Endothelial cell of umbilical vein (primary cell): Measurements from ENCODE around the gene S100A10. TPM values are rescaled to one million over a fixed set of nuclear protein-coding genes. Genes with fewer than 3 reads are reported as not detected.

ENCODE experiments used
- BruUV-seq: library from RNA; stranded (reverse); fragments of 400-500 nt; replicated peaks from 2 replicates; lab custom pipeline; 2021; lab: Mats Ljungman, UMichigan
- CTCF ChIA-PET: fragments of 300-600, 350-600 bp; sonication (Branson Sonifier 250); formaldehyde crosslinking; loops from one replicate; lab custom pipeline; 2021; ENCODE audit warnings: antibody characterized with exemption, inconsistent platforms; lab: Charles Lee
- POLR2A ChIA-PET: fragments of 300-600, 350-600 bp; sonication (Branson Sonifier 250); formaldehyde crosslinking; loops from one replicate; lab custom pipeline; 2021; ENCODE audit warnings: antibody characterized with exemption, inconsistent platforms; lab: Charles Lee
- DNase-seq: peaks from one replicate; pipeline ENCODE4 v3.0.0-alpha.2; 2011; ENCODE audit warnings: low read depth, low spot score
- FAIRE-seq: peaks from 2 replicates; lab custom pipeline; 2011; peaks lifted over from hg19 to GRCh38; lab: Jason Lieb, UNC
- H2AFZ ChIP-seq: 2 replicates; pipeline ENCODE4 v1.6.0; 2012; ENCODE audit warnings: low read depth, low read length, control low read depth, inconsistent platforms
- H3K27ac ChIP-seq: 2 replicates; pipeline ENCODE4 v1.5.1; 2011; ENCODE audit warnings: low read depth, mild to moderate bottlenecking, control low read depth, low read length, moderate library complexity; ENCODE audit not compliant: insufficient read depth
- H3K27me3 ChIP-seq, 2 experiments: 2 replicates each; pipeline versions ENCODE4 v1.6.0 to v1.6.1; 2011; ENCODE audit warnings: low read length in 2 of 2, mixed read lengths in 1 of 2; ENCODE audit not compliant: control insufficient read depth in 2 of 2, insufficient read depth in 2 of 2
- H3K36me3 ChIP-seq, 2 experiments: 2 replicates in 1 of 2; 3 replicates in 1 of 2; pipeline ENCODE4 v1.5.1; 2011; ENCODE audit warnings: low read length in 2 of 2, mild to moderate bottlenecking in 1 of 2, moderate library complexity in 1 of 2; ENCODE audit not compliant: control insufficient read depth in 2 of 2, insufficient read depth in 2 of 2; ENCODE audit errors: extremely low read depth in 1 of 2
- H3K4me1 ChIP-seq: 3 replicates; pipeline ENCODE4 v1.5.1; 2011; ENCODE audit warnings: mild to moderate bottlenecking, low read length; ENCODE audit not compliant: control insufficient read depth, insufficient read depth; ENCODE audit errors: extremely low read depth
- H3K4me2 ChIP-seq: 2 replicates; pipeline ENCODE4 v1.6.1; 2011; ENCODE audit warnings: low read length, control low read depth, mixed read lengths; ENCODE audit not compliant: insufficient read depth
- H3K4me3 ChIP-seq, 3 experiments: fragments of 200-600 bp in 1 of 3; sonication (generic), shearing (Covaris generic) in 1 of 3; replicated peaks in 1 of 3; 2 replicates each; pipeline ENCODE4 v1.5.1; 2011 to 2016; ENCODE audit warnings: control low read depth in 3 of 3, low read length in 3 of 3, mild to moderate bottlenecking in 2 of 3, inconsistent platforms in 1 of 3, low read depth in 1 of 3, moderate library complexity in 1 of 3; ENCODE audit not compliant: insufficient read depth in 1 of 3
- H3K79me2 ChIP-seq: 2 replicates; pipeline ENCODE4 v1.6.0; 2012; ENCODE audit warnings: low read length, inconsistent platforms; ENCODE audit not compliant: control insufficient read depth, insufficient read depth
- H3K9ac ChIP-seq: replicated peaks from 2 replicates; pipeline ENCODE3; 2011; ENCODE audit warnings: low read length, control low read depth; ENCODE audit not compliant: insufficient read depth; ENCODE audit errors: extremely low read depth
- H3K9me1 ChIP-seq: replicated peaks from 3 replicates; pipeline ENCODE4 v1.6.0; 2011; ENCODE audit warnings: mild to moderate bottlenecking, low read length; ENCODE audit not compliant: control insufficient read depth, insufficient read depth; ENCODE audit errors: extremely low read depth
- H3K9me3 ChIP-seq: replicated peaks from 2 replicates; pipeline ENCODE4 v1.5.1; 2012; ENCODE audit warnings: low read length, inconsistent platforms; ENCODE audit not compliant: control insufficient read depth, insufficient read depth
- H4K20me1 ChIP-seq: replicated peaks from 2 replicates; pipeline ENCODE3; 2011; ENCODE audit warnings: mild to moderate bottlenecking, low read length; ENCODE audit not compliant: control insufficient read depth, insufficient read depth; ENCODE audit errors: extremely low read depth
- EZH2 ChIP-seq: IDR thresholded peaks from 2 replicates; pipeline ENCODE4 v1.6.1; 2012; ENCODE audit warnings: borderline replicate concordance, low read depth, mild to moderate bottlenecking, moderate library complexity, low read length, inconsistent platforms; ENCODE audit not compliant: severe bottlenecking
- FOS ChIP-seq: IDR thresholded peaks from 2 replicates; pipeline ENCODE4 v1.6.1; 2011; ENCODE audit warnings: mild to moderate bottlenecking, low read length, moderate library complexity, borderline replicate concordance; ENCODE audit not compliant: insufficient read depth
- GATA2 ChIP-seq: IDR thresholded peaks from 2 replicates; pipeline ENCODE4 v1.7.0; 2011; ENCODE audit warnings: low read depth, mild to moderate bottlenecking, moderate library complexity, mixed read lengths, low read length; ENCODE audit not compliant: insufficient read length, insufficient read depth
- JUN ChIP-seq: IDR thresholded peaks from 2 replicates; pipeline ENCODE4 v1.6.1; 2011; ENCODE audit warnings: borderline replicate concordance, low read depth; ENCODE audit not compliant: insufficient read length, insufficient read depth
- MYC ChIP-seq: IDR thresholded peaks from one replicate; pipeline ENCODE4 v1.6.1; 2011; ENCODE audit warnings: mild to moderate bottlenecking, low read depth, low read length
- POLR2A ChIP-seq: IDR thresholded peaks from 2 replicates; pipeline ENCODE4 v1.6.1; 2012; ENCODE audit warnings: low read depth, mild to moderate bottlenecking, control low read depth, low read length
- POLR2AphosphoS5 ChIP-seq: IDR thresholded peaks from 2 replicates; pipeline ENCODE4 v1.6.1; 2012; ENCODE audit warnings: low read depth, mild to moderate bottlenecking, control low read depth, low read length, moderate library complexity; ENCODE audit not compliant: insufficient read depth
- dilution Hi-C: fragments of 300-500 bp; cut with MboI; formaldehyde crosslinking; loops from one replicate; pipeline ENCODE4 v1.15.0; 2019; ENCODE audit warnings: low sequenced_read_pairs; ENCODE audit not compliant: extremely low pct_ligation_motif_present
- intact Hi-C: fragments of 100-400 bp; cut with micrococcal nuclease; formaldehyde crosslinking; loops from one replicate; pipeline ENCODE4 v1.10.0; 2022
- polyA plus RNA-seq, 4 experiments: library from polyadenylated mRNA; depleted of rRNA in 3 of 4; stranded (reverse) in 3 of 4; unstranded in 1 of 4; fragments of >200 nt; gene quantifications; 2 replicates each; pipeline versions ENCODE4 v1.2.1 to v1.2.3, GENCODE V29; 2011 to 2012; ENCODE audit warnings: missing spikeins in 1 of 4
- total RNA-seq: library from RNA; stranded (reverse); gene quantifications from 2 replicates; pipeline ENCODE4 v1.2.3, GENCODE V29; 2021
- TF ChIP-seq, protein P1 (sequence below): IDR thresholded peaks from 2 replicates; pipeline ENCODE4 v1.6.1; 2011; ENCODE audit not compliant: insufficient read depth, insufficient read length
- TF ChIP-seq, protein P2 (sequence below), 2 donors: IDR thresholded peaks; 1 replicate in 1 of 2; 2 replicates in 1 of 2; pipeline ENCODE4 v1.5.1; 2011; ENCODE audit warnings: low read length in 2 of 2, mild to moderate bottlenecking in 2 of 2, moderate library complexity in 2 of 2, control low read depth in 1 of 2, inconsistent platforms in 1 of 2, low read depth in 1 of 2; ENCODE audit not compliant: insufficient read depth in 1 of 2; ENCODE audit errors: extremely low read depth in 1 of 2

Gene S100A10
- total and polyA plus RNA-seq, 2 donors (not counting 3 experiments of a cell fraction or from before 2014, with no cell fraction given), result 76.8 to 779 TPM

DNA sequence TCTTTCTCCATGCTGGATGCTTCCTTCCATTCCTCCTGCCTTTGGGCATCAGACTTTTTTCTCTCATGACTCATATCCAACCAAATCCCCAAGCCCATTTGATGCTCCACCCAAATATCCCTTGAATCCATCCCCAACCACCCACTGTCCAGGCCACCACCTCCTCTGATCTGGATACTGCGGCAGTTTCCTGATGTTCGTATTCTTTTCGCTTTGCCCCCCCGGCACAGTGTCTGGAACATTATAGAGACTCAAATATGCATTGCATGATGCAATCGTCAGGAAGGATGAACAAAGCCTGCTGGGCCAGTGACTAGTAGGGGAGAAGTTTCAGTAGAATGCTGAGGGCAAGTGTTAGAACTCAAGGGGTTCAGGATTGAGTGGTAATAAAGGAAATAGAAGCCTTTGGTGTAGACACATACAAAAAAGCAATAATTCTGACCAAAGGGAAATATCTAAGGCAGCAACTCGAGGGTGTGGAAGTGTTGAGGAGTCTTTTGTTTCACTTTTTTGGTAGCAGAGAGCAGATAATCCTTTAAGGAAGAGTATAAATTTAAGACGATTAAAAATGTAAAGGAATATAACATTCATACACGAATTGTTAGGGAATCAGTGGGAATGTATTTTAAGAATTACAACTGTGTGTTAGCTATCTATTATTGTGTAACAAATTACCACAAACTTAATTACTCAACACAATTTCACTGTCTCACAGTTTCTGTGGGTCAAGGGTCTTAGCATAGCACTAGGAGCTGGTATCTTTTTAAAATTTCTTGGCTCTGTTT lies 35.7 kb upstream of the S100A10 start:
- no peak overlapping the region for H3K9ac ChIP-seq
- TF ChIP-seq GATA2 (no peak), MYC (no peak), FOS (peak; percentile 11)
- no peak overlapping the region for H3K4me3 ChIP-seq
- intact Hi-C loops, result no loop called here
- no peaks in the 10 kb centered on the region for H3K9me3 ChIP-seq
- CTCF ChIA-PET, result no interaction called here
- H3K9me1 ChIP-seq, result no peaks in the 10 kb centered on the region
- H3K4me1 ChIP-seq, result peaks cover 9% of the 10 kb centered on the region
- no peaks in the 10 kb centered on the region for H4K20me1 ChIP-seq
- peaks cover 10% of the 10 kb centered on the region for H3K79me2 ChIP-seq
- no TSS peak for BruUV-seq
- H3K27ac ChIP-seq, result no peak overlapping the region
- POLR2A ChIA-PET, result no interaction called here
- peaks cover 10 to 13% of the 10 kb centered on the region in 2 experiments for H3K36me3 ChIP-seq
- DNase-seq, result no peak
- no peak for FAIRE-seq
- peaks cover 3 to 5% of the 10 kb centered on the region in 2 experiments for H3K27me3 ChIP-seq
- no peak overlapping the region for H2AFZ ChIP-seq
- dilution Hi-C loops, result no loop called here
- no peak overlapping the region for H3K4me2 ChIP-seq

- no peak overlapping the region for H3K27ac ChIP-seq
- no peaks in the 10 kb centered on the region for H3K79me2 ChIP-seq
- H3K9me3 ChIP-seq, result no peaks in the 10 kb centered on the region
- H4K20me1 ChIP-seq, result no peaks in the 10 kb centered on the region
- POLR2A ChIA-PET, result no interaction called here
- dilution Hi-C loops (no loop called here), intact Hi-C loops (no loop called here)
- TF ChIP-seq MYC (no peak), POLR2AphosphoS5 (no peak), JUN (no peak), EZH2 (no peak), FOS (no peak), GATA2 (no peak), POLR2A (no peak)
- TF ChIP-seq, protein P1, sequence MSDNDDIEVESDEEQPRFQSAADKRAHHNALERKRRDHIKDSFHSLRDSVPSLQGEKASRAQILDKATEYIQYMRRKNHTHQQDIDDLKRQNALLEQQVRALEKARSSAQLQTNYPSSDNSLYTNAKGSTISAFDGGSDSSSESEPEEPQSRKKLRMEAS, result no peak
- TF ChIP-seq, protein P2, sequence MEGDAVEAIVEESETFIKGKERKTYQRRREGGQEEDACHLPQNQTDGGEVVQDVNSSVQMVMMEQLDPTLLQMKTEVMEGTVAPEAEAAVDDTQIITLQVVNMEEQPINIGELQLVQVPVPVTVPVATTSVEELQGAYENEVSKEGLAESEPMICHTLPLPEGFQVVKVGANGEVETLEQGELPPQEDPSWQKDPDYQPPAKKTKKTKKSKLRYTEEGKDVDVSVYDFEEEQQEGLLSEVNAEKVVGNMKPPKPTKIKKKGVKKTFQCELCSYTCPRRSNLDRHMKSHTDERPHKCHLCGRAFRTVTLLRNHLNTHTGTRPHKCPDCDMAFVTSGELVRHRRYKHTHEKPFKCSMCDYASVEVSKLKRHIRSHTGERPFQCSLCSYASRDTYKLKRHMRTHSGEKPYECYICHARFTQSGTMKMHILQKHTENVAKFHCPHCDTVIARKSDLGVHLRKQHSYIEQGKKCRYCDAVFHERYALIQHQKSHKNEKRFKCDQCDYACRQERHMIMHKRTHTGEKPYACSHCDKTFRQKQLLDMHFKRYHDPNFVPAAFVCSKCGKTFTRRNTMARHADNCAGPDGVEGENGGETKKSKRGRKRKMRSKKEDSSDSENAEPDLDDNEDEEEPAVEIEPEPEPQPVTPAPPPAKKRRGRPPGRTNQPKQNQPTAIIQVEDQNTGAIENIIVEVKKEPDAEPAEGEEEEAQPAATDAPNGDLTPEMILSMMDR (IDR thresholded peaks at IDR 0.05; ENCODE audit: extremely low read depth in 1 of 2, insufficient read depth in 1 of 2, low read depth in 1 of 2, low read length in 2 of 2), result no peak
- no peak overlapping the region for H3K4me3 ChIP-seq
- no TSS peak for BruUV-seq
- CTCF ChIA-PET, result interaction anchor here (1.1 kb wide), 1 partner anchor 10 kb away, joined by 3 read pairs; the partner anchor contains the start of gene S100A11
- no peaks in the 10 kb centered on the region for H3K4me1 ChIP-seq
- FAIRE-seq (no peak), DNase-seq (no peak)
- no peak overlapping the region for H3K9ac ChIP-seq
- H3K4me2 ChIP-seq, result no peak overlapping the region
- H3K9me1 ChIP-seq, result no peaks in the 10 kb centered on the region
- no peak overlapping the region for H2AFZ ChIP-seq
- peaks cover 0 to 3% of the 10 kb centered on the region in 2 experiments for H3K36me3 ChIP-seq
- peaks cover 13 to 14% of the 10 kb centered on the region in 2 experiments for H3K27me3 ChIP-seq
These were observed 33.2 kb upstream of the S100A10 start for GRCh38 chr1:152026895-152027294.
